Thyroid gland (tissue), 4 donors: ENCODE measurements around the gene APOL4.

Source experiments
- POLR2A ChIP-seq, 2 donors: fragments of 450-650 bp; IDR thresholded peaks; one replicate each; pipeline ENCODE4 v1.6.1; 2017; ENCODE audit warnings: antibody characterized with exemption in 2 of 2, mild to moderate bottlenecking in 2 of 2, moderate library complexity in 1 of 2
- TF ChIP-seq, protein P1 (sequence below), 6 experiments: fragments of 200-600 bp in 3 of 6; fragments of 450-650 bp in 3 of 6; sonication (generic) in 3 of 6; IDR thresholded peaks; one replicate each; pipeline ENCODE4 v1.5.1; 2016 to 2019; ENCODE audit warnings: antibody characterized with exemption in 6 of 6, mild to moderate bottlenecking in 2 of 6, inconsistent platforms in 1 of 6, moderate library complexity in 1 of 6

DNA sequence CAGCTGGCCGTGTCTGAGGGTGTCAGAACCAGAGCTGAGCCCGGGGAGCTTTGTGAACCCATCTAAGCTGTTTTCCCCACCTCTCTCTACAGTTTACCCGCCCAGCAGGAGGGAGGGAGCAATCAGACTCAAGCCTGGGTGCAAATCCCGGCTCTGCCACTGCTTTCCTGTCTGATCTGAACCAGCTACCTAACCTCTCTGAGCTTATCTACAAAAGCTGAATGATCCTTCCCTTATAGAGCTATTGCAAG is 37.5 kb upstream of the APOL4 start:
- TF ChIP-seq, protein P1, sequence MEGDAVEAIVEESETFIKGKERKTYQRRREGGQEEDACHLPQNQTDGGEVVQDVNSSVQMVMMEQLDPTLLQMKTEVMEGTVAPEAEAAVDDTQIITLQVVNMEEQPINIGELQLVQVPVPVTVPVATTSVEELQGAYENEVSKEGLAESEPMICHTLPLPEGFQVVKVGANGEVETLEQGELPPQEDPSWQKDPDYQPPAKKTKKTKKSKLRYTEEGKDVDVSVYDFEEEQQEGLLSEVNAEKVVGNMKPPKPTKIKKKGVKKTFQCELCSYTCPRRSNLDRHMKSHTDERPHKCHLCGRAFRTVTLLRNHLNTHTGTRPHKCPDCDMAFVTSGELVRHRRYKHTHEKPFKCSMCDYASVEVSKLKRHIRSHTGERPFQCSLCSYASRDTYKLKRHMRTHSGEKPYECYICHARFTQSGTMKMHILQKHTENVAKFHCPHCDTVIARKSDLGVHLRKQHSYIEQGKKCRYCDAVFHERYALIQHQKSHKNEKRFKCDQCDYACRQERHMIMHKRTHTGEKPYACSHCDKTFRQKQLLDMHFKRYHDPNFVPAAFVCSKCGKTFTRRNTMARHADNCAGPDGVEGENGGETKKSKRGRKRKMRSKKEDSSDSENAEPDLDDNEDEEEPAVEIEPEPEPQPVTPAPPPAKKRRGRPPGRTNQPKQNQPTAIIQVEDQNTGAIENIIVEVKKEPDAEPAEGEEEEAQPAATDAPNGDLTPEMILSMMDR (IDR thresholded peaks at IDR 0.05): no peak
- TF ChIP-seq POLR2A (IDR thresholded peaks at IDR 0.05): no peak
